Endothelial cell (in vitro differentiated cells): ENCODE data around the gene GARIN5A. TPM values are rescaled to one million over a fixed set of nuclear protein-coding genes. Genes with fewer than 3 reads are reported as not detected.

Experiments
- DNase-seq: peaks from one replicate; pipeline ENCODE4 v3.0.0; 2021; ENCODE audit warnings: low spot score
- H3K27ac Mint-ChIP-seq: one replicate; pipeline ENCODE4 v1.8.0; 2021; ENCODE audit warnings: mixed read lengths, inconsistent platforms; ENCODE audit not compliant: unreplicated experiment
- H3K27me3 Mint-ChIP-seq: one replicate; pipeline ENCODE4 v1.8.0; 2021; ENCODE audit warnings: mild to moderate bottlenecking, moderate library complexity, mixed read lengths, inconsistent platforms; ENCODE audit not compliant: unreplicated experiment
- H3K36me3 Mint-ChIP-seq: one replicate; pipeline ENCODE4 v1.8.0; 2021; ENCODE audit warnings: mild to moderate bottlenecking, low read depth, mixed read lengths, inconsistent platforms; ENCODE audit not compliant: unreplicated experiment
- H3K4me1 Mint-ChIP-seq: one replicate; pipeline ENCODE4 v1.8.0; 2021; ENCODE audit warnings: mild to moderate bottlenecking, mixed read lengths, inconsistent platforms; ENCODE audit not compliant: unreplicated experiment
- H3K4me3 Mint-ChIP-seq: one replicate; pipeline ENCODE4 v1.8.0; 2021; ENCODE audit warnings: mild to moderate bottlenecking, mixed read lengths, inconsistent platforms; ENCODE audit not compliant: unreplicated experiment
- H3K9me3 Mint-ChIP-seq: one replicate; pipeline ENCODE4 v1.8.0; 2021; ENCODE audit warnings: mixed read lengths, inconsistent platforms; ENCODE audit not compliant: unreplicated experiment
- total RNA-seq: library from RNA; stranded (reverse); fragmentation: NEBNext Ultra II Directional; extraction: Animal tissue kit (Norgen Biotek cat#: 25700); gene quantifications from one replicate; pipeline ENCODE4 v1.2.1, GENCODE V29; 2021; ENCODE audit not compliant: unreplicated experiment
- TF ChIP-seq, protein P1 (sequence below): fragments of 200-600 bp; sonication (generic); IDR thresholded peaks from one replicate; pipeline ENCODE4 v1.5.0; 2021; ENCODE audit warnings: antibody characterized with exemption; ENCODE audit not compliant: unreplicated experiment

GARIN5A gene
- total RNA-seq, 1 donor from 2014 or later, result not detected

DNA sequence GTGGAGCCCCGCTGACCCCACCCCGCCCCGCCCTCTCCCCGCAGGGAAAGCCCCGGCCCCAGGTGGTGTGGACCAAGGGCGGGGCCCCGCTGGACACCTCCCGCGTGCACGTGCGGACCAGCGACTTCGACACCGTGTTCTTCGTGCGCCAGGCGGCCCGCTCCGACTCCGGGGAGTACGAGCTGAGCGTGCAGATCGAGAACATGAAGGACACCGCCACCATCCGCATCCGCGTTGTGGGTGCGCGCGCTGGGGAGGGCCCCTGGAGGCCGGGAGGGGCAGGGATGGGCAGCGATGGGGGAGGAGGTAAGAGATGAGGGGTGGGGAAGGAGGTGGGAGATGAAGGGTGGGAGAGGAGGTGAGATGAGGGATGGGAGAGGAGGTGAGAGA, 17.6 kb downstream of the GARIN5A start:
- H3K9me3 Mint-ChIP-seq, result peaks cover 13% of the 10 kb centered on the region

DNA sequence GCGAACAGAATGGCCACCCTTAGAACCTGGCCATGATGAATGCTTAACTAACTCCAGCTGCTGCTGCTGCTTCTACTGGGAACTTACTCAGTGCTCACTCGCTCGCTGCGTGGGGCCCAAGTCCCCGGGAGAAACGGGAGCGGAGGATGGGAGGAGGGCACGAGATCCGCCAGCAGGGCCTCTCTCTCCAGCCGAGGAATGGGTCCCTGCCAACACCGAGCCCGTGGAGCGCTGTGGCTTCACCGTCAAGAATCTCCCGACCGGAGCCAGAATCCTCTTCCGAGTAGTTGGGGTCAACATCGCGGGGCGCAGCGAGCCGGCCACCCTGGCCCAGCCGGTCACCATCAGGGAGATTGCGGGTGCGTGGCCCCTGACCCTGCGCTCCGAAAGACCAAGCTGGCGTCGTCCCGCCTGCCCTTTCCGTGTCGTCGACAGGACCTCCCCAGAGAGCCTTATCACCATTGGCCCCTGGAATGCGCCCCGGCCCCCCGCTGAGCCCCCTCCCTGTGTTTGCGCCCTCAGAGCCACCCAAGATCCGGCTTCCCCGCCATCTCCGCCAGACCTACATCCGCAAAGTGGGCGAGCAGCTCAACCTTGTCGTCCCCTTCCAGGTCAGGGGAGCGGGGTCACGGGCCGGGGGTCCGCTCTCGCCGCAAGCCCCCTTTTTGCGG, 18.1 kb downstream of the GARIN5A start:
- TF ChIP-seq, protein P1, sequence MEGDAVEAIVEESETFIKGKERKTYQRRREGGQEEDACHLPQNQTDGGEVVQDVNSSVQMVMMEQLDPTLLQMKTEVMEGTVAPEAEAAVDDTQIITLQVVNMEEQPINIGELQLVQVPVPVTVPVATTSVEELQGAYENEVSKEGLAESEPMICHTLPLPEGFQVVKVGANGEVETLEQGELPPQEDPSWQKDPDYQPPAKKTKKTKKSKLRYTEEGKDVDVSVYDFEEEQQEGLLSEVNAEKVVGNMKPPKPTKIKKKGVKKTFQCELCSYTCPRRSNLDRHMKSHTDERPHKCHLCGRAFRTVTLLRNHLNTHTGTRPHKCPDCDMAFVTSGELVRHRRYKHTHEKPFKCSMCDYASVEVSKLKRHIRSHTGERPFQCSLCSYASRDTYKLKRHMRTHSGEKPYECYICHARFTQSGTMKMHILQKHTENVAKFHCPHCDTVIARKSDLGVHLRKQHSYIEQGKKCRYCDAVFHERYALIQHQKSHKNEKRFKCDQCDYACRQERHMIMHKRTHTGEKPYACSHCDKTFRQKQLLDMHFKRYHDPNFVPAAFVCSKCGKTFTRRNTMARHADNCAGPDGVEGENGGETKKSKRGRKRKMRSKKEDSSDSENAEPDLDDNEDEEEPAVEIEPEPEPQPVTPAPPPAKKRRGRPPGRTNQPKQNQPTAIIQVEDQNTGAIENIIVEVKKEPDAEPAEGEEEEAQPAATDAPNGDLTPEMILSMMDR, result no peak
- H3K9me3 Mint-ChIP-seq, result peaks cover 13% of the 10 kb centered on the region
- H3K27ac Mint-ChIP-seq, result no peak overlapping the region
- H3K36me3 Mint-ChIP-seq, result peaks cover 12% of the 10 kb centered on the region
- no peak overlapping the region for H3K4me3 Mint-ChIP-seq
- peaks cover 9% of the 10 kb centered on the region for H3K27me3 Mint-ChIP-seq
- H3K4me1 Mint-ChIP-seq, result no peaks in the 10 kb centered on the region
- no peak for DNase-seq

More for the DNA sequence above, 17.6 kb downstream of the GARIN5A start:
- H3K27me3 Mint-ChIP-seq, result peaks cover 9% of the 10 kb centered on the region
- DNase-seq, result no peak
- no peaks in the 10 kb centered on the region for H3K4me1 Mint-ChIP-seq
- TF ChIP-seq, protein P1, result no peak
- H3K27ac Mint-ChIP-seq, result no peak overlapping the region
- H3K36me3 Mint-ChIP-seq, result peaks cover 12% of the 10 kb centered on the region
- H3K4me3 Mint-ChIP-seq, result no peak overlapping the region

DNA sequence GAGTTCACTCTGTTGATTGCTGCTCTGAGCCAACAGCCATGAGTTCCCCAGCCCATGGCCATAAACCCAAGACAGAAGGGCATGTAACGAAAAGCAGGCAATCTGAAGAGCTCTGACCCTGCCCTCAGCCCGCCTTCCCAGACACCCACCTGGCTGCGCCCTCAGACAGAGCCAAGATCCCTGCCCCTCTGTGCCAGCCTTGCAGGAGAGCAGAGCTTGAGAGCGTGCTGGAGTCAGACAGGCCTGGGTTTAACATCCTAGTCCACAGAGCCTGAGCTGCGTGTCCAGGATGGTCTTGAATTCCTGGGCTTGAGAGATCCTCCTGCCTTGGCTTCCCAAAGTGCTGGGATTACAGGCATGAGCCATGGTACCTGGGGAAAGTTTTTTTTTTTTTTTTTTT, 19.3 kb downstream of the GARIN5A start:
- H3K27ac Mint-ChIP-seq, result no peak overlapping the region
- peaks cover 12% of the 10 kb centered on the region for H3K36me3 Mint-ChIP-seq
- TF ChIP-seq, protein P1, result no peak
- no peak for DNase-seq
- H3K4me1 Mint-ChIP-seq, result no peaks in the 10 kb centered on the region
- H3K9me3 Mint-ChIP-seq, result peaks cover 19% of the 10 kb centered on the region
- no peak overlapping the region for H3K4me3 Mint-ChIP-seq
- peaks cover 9% of the 10 kb centered on the region for H3K27me3 Mint-ChIP-seq

DNA sequence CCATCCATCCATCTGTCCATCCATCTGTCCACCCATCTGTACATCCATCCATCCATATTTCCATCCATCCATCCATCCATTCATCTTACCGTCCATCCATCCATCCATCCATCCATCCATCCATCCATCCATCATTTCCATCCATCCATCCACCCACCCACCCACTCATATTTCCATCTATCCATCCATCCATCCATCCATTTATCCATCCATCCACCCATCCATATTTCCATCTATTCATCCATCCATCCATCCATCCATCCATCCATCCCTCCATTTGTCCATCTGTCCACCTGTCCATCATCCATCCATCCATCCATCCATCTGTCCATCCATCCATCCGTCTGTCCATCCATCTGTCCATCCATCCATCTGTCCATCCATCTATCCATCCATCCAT, 20.7 kb downstream of the GARIN5A start:
- H3K27me3 Mint-ChIP-seq, result peaks cover 16% of the 10 kb centered on the region
- peaks cover 12% of the 10 kb centered on the region for H3K36me3 Mint-ChIP-seq
- no peaks in the 10 kb centered on the region for H3K4me1 Mint-ChIP-seq
- peaks cover 19% of the 10 kb centered on the region for H3K9me3 Mint-ChIP-seq
- H3K4me3 Mint-ChIP-seq, result peak overlapping the region; percentile 5
- no peak overlapping the region for H3K27ac Mint-ChIP-seq
- no peak for DNase-seq
- TF ChIP-seq, protein P1, result no peak

DNA sequence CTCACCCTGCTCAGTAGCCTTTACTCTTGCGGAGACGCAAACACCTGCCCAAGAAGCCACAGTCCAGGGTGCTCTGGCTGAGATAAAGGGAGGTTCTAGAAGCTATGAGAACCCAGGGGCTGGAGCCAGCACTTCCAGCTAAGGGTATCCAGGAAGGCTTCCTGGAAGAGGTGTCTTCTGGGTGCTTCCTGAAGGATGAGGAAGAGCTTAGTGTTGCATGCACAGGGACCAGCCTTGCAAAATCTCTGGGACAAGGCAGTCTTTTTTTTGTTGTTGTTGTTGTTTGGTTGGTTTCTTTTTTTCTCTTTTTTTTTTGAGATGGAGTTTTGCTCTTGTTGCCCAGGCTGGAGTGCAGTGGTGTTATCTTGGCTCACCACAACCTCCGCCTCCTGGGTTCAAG, 23.4 kb downstream of the GARIN5A start:
- Mint-ChIP-seq H3K27me3 (peaks cover 16% of the 10 kb centered on the region), H3K4me3 (no peak overlapping the region), H3K27ac (no peak overlapping the region), H3K4me1 (no peaks in the 10 kb centered on the region), H3K9me3 (peaks cover 19% of the 10 kb centered on the region), H3K36me3 (peaks cover 12% of the 10 kb centered on the region)
- DNase-seq, result no peak
- TF ChIP-seq, protein P1, result no peak
